ENCODE measurements around the gene MAP3K21. TPM values are rescaled to one million over a fixed set of nuclear protein-coding genes. Genes with fewer than 3 reads are reported as not detected.

The MAP3K21 gene
- polyA plus RNA-seq, 1 of the 3 experiments (the other 2 are of a cell fraction) = 0.33 TPM

GRCh38 chr1:233394860-233395717 lies 67.6 kb downstream of the MAP3K21 start:
- H3K36me3 ChIP-seq (replicated peaks in 1 of 2; ENCODE audit: control insufficient read depth in 1 of 2, insufficient read depth in 2 of 2, low read length in 1 of 2) = no peaks in the 10 kb centered on the region
- DNase-seq = peak; percentile 52
- H3K79me2 ChIP-seq (ENCODE audit: insufficient read depth) = no peaks in the 10 kb centered on the region
- ChIA-PET POLR2A (no interaction called here), CTCF (interaction anchor here (0.6 to 4.4 kb wide), 29 partner anchors 8 to 932 kb away, joined by 3 to 27 read pairs (median 3); no protein-coding TSS in a partner anchor)
- no peaks in the 10 kb centered on the region for H3K9me3 ChIP-seq
- H3K9me2 ChIP-seq = no peaks in the 10 kb centered on the region
- peaks cover 7% of the 10 kb centered on the region; the same call in 1 of the 2 replicates for H3K27me3 ChIP-seq (ENCODE audit: insufficient read depth)
- 62% methylated on average over 13 of the region's 13 CpGs for WGBS (ENCODE audit: low lambda C conversion rate)
- no peak overlapping the region for H2AFZ ChIP-seq (ENCODE audit: low read depth)
- peaks cover 0 to 5% of the 10 kb centered on the region in 2 experiments; a peak in 1 of 4 replicates for H3K4me1 ChIP-seq (ENCODE audit: control insufficient read depth in 1 of 2, insufficient read depth in 2 of 2, low read depth in 1 of 2, low read length in 1 of 2)
- no peak overlapping the region for H3K9ac ChIP-seq
- no peaks in the 10 kb centered on the region for H3F3A ChIP-seq (replicated peaks; ENCODE audit: insufficient read depth)
- TF ChIP-seq PBX3 (IDR thresholded peaks at IDR 0.05) (no peak), SMC3 (IDR thresholded peaks at IDR 0.05; ENCODE audit: low read depth, low read length) (peak; percentile 84), CTCF (IDR thresholded peaks at IDR 0.05) (peak; percentile 91), NRF1 (IDR thresholded peaks at IDR 0.05; ENCODE audit: low read depth, low read length) (no peak), RFX5 (IDR thresholded peaks at IDR 0.05; ENCODE audit: low read length) (peak; percentile 56; the same call in 1 of the 2 replicates), CHD2 (IDR thresholded peaks at IDR 0.05; ENCODE audit: low read length, partially characterized antibody) (peak; percentile 12), EZH2phosphoT487 (IDR thresholded peaks at IDR 0.05; ENCODE audit: borderline replicate concordance, low read depth) (no peak), RAD21 (IDR thresholded peaks at IDR 0.05; ENCODE audit: low read length) (peak; percentile 97), ELF1 (IDR thresholded peaks at IDR 0.05) (no peak)
- no peak overlapping the region for H3K27ac ChIP-seq (ENCODE audit: low read depth in 2 of 2, low read length in 1 of 2)
- H4K20me1 ChIP-seq (ENCODE audit: insufficient read depth) = no peaks in the 10 kb centered on the region
- H3K4me2 ChIP-seq = no peak overlapping the region
- no peak overlapping the region; a peak in 1 of 4 replicates for H3K4me3 ChIP-seq (ENCODE audit: low read depth in 2 of 2, low read length in 1 of 2)

- ChIA-PET CTCF (interaction anchor here (0.7 to 4.4 kb wide), 18 partner anchors 9 to 931 kb away, joined by 3 to 27 read pairs (median 4); no protein-coding TSS in a partner anchor), POLR2A (no interaction called here)
- DNase-seq = no peak
- no peaks in the 10 kb centered on the region for H3K9me2 ChIP-seq
- H3K79me2 ChIP-seq (ENCODE audit: insufficient read depth) = no peaks in the 10 kb centered on the region
- no peak overlapping the region for H3K9ac ChIP-seq
- no peak overlapping the region for H3K4me3 ChIP-seq (ENCODE audit: low read depth in 2 of 2, low read length in 1 of 2)
- H3K9me3 ChIP-seq = no peaks in the 10 kb centered on the region
- WGBS (ENCODE audit: low lambda C conversion rate) = 74% methylated on average over 15 of the region's 15 CpGs
- H3F3A ChIP-seq (replicated peaks; ENCODE audit: insufficient read depth) = no peaks in the 10 kb centered on the region
- H4K20me1 ChIP-seq (ENCODE audit: insufficient read depth) = no peaks in the 10 kb centered on the region
- peaks cover 7% of the 10 kb centered on the region; the same call in 1 of the 2 replicates for H3K27me3 ChIP-seq (ENCODE audit: insufficient read depth)
- H3K4me1 ChIP-seq (ENCODE audit: control insufficient read depth in 1 of 2, insufficient read depth in 2 of 2, low read depth in 1 of 2, low read length in 1 of 2) = no peaks in the 10 kb centered on the region; a peak in 1 of 4 replicates
- no peak overlapping the region for H3K4me2 ChIP-seq
- H3K36me3 ChIP-seq (replicated peaks in 1 of 2; ENCODE audit: control insufficient read depth in 1 of 2, insufficient read depth in 2 of 2, low read length in 1 of 2) = no peaks in the 10 kb centered on the region
- H2AFZ ChIP-seq (ENCODE audit: low read depth) = no peak overlapping the region
- no peak overlapping the region for H3K27ac ChIP-seq (ENCODE audit: low read depth in 2 of 2, low read length in 1 of 2)
- TF ChIP-seq CHD2 (IDR thresholded peaks at IDR 0.05; ENCODE audit: low read length, partially characterized antibody) (no peak), NFIC (IDR thresholded peaks at IDR 0.05; ENCODE audit: borderline replicate concordance) (no peak), GABPA (IDR thresholded peaks at IDR 0.05; ENCODE audit: low read depth) (no peak), CTCF (IDR thresholded peaks at IDR 0.05) (no peak), EP300 (IDR thresholded peaks at IDR 0.05; ENCODE audit: borderline replicate concordance in 1 of 2, low read depth in 1 of 2, low read length in 1 of 2) (no peak), MXI1 (IDR thresholded peaks at IDR 0.05; ENCODE audit: low read depth, low read length) (no peak), RCOR1 (IDR thresholded peaks at IDR 0.05; ENCODE audit: low read length) (no peak), FOSL2 (IDR thresholded peaks at IDR 0.05; ENCODE audit: borderline replicate concordance, low read depth) (no peak), FOXM1 (IDR thresholded peaks at IDR 0.05; ENCODE audit: low read depth) (no peak), USF2 (IDR thresholded peaks at IDR 0.05; ENCODE audit: borderline replicate concordance, low read depth, low read length) (no peak)
Measured at GRCh38 chr1:233395863-233396646, 68.5 kb downstream of the MAP3K21 start.

Measured in SK-N-SH (cell line).